Melanocyte of skin (primary cell): Measurements from ENCODE around the gene DNAI4. TPM values are rescaled to one million over a fixed set of nuclear protein-coding genes. Genes with fewer than 3 reads are reported as not detected.

Experiments
- total RNA-seq, 2 donors: library from RNA; depleted of rRNA; stranded (reverse); fragments of >200 nt; gene quantifications; 2 replicates each; pipeline ENCODE4 v1.2.3, GENCODE V29; 2012

Gene DNAI4, protein sequence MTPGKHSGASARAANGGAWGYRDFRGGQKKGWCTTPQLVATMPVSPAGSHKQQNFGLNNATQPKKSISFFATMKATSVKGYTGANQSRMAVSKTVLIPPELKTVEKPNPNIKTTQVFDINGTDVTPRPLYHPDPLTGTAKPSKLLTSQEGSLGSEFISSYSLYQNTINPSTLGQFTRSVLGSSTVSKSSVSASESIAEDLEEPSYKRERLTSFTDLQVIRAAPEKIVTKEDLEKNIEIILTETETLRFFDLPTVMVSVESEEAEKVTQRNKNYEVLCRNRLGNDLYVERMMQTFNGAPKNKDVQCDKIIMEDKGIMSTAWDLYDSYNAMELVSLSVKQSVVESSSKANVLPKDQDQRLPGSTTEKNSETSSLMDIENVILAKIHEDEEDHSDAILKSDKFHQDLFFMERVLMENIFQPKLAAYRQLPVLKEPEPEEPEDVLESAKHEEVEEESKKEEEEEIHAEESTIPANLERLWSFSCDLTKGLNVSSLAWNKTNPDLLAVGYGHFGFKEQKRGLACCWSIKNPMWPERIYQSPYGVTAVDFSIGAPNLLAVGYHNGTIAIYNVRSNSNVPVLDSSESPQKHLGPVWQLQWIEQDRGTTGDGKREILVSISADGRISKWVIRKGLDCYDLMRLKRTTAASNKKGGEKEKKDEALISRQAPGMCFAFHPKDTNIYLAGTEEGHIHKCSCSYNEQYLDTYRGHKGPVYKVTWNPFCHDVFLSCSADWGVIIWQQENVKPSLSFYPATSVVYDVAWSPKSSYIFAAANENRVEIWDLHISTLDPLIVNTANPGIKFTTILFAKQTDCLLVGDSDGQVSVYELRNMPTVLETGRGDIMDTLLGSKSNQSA
- total RNA-seq, result 1 to 10 TPM in 1 of 2 donors, under 1 TPM in 1; 1.00 to 5.5 TPM

DNA sequence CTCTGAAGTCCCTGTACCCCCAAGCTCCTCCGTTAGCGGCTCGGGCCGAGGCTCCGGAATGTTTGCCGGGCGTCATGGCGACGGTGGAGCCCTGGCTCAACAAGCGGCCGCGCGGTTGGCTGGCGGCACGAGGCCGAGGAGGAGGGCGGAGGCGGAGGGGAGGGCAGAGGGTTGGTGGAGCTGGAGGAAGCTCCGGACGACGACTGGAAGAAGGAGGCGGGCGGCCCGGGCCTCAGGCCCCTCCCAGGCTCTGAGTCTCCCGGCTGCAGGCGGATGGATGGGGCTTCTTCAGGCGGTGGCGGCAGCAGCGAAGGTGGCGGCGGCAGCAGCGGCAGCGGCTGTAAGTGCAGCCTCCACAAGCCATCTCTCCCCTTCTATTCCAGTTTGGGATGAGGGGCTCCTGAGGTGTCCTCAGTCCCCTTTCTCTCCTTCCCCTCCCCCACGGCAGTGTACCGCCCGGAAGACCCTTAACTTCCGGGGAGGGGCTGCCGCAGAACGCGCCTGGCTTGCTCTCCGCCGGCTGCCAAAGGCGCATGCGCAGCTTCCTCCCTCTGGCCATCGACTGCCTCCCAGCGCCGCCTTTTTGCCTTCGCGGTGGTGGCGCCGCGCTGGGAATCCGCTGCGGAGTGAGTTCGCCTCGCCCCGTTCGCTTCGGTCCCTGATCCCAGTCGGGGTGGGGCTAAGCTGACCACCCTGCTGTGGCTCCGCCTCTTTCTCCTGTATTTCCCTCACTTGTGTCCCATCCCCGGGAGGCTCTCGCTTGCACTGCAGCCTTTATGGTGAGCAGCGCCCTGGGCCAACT is at the start of gene DNAI4, which contains the start of gene MIER1:
Gene DNAI4, minus strand, starts transcription at position 101 of the 802 bp plus-strand sequence. Its CDS starts 25 bp downstream, at position 76.
Gene MIER1, plus strand, starts transcription at position 235 of the 802 bp plus-strand sequence. Its CDS starts 39 bp downstream, at position 274.

Other genes starting within 250 kb of the DNAI4 start
- 1 to 10 TPM; 2.0 to 2.4 TPM for gene DYNLT5, start 172.4 kb downstream of the DNAI4 start, total RNA-seq
- gene INSL5, start 123.6 kb downstream of the DNAI4 start, total RNA-seq, result not detected
- 10 to 100 TPM; 21.6 to 22.0 TPM for gene MIER1, start 134 bp upstream of the DNAI4 start, total RNA-seq
- 10 to 100 TPM in 1 of 2 donors, 1 to 10 TPM in 1; 9.6 to 15.3 TPM for gene SLC35D1, start 129.3 kb upstream of the DNAI4 start, total RNA-seq
- not detected for gene C1orf141, start 210.1 kb upstream of the DNAI4 start, total RNA-seq
- gene IL23R, start 241.6 kb upstream of the DNAI4 start, total RNA-seq, result not detected